SK-MEL-5 (cell line): Measurements from ENCODE around the gene INSRR. TPM values are rescaled to one million over a fixed set of nuclear protein-coding genes. Genes with fewer than 3 reads are reported as not detected.

ENCODE experiments used
- DNase-seq: peaks from one replicate; pipeline ENCODE4 v3.0.0-alpha.2; 2016; ENCODE audit warnings: low read depth, low spot score
- in situ Hi-C: cut with HindIII; loops from 2 replicates; pipeline ENCODE4 v1.10.0; 2016; ENCODE audit warnings: low sequenced_read_pairs, high pct_unique_total_duplicates, low pct_unique_long_range_greater_than_20kb
- total RNA-seq: library from RNA; depleted of rRNA; stranded (reverse); fragments of >200 nt; shearing (Covaris generic); gene quantifications from 2 replicates; pipeline ENCODE4 v1.2.3, GENCODE V29; 2014

The INSRR gene
- total RNA-seq, 1 experiment from 2014 or later: not detected

DNA sequence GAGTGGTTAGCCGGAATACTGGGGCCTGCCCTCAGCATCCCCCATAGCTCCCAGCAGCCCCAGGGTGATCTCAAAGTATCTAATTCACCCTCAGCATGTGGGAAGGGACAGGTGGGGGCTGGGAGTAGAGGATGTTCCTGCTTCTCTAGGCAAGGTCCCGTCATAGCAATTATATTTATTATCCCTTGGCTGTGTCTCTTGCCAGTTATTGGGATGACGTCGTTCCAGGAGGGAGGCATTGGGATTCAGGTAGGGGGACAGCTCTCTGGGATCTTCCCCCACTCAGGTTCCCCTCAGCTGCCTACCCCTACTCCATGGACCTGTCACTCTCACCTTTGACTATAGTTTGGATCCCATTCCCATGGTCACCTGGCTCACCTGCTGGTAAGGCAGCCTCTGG lies 22.7 kb upstream of the INSRR start:
- DNase-seq: no peak
- in situ Hi-C loops: no loop called here

DNA sequence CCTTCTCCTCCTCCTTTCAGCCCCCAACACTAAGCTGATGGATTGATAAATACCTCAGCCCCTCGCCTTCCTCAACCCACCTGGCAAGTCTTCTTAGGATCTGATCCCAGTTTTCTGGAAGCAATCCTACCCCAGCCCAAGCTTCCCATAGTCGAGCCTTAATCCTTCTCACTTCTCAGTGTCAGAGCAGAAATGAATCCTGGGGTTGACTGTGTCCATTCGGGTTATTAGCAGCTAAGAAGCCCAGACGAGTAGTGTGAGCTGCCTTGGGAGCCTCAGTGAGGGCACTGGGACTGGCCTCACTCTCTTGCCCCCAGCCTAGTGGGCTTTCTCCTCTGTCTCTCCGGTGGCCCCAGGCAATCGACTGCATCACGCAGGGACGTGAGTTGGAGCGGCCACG lies 22.2 kb upstream of the INSRR start:
- in situ Hi-C loops: no loop called here
- no peak for DNase-seq

DNA sequence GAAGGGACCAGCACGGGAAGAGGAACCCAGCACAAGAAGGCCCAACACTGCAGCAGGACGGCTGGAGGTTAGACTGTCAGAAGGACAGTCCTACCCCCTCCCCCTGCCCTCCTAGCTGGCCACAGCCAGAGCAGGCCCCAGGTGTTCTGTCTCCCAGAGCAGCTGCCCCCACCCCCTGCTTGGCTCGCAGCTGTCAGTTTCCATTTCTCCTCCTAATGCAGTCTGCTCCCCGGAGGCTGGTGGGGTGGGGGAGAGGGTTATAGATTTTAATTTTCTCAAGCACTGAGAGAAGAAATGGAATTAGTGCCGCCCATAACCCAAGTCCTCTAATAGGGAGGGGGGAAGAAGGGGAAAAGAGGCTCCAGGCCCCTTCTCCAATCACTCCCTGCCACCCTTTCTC lies 21.6 kb upstream of the INSRR start:
- no peak for DNase-seq
- in situ Hi-C loops: no loop called here

DNA sequence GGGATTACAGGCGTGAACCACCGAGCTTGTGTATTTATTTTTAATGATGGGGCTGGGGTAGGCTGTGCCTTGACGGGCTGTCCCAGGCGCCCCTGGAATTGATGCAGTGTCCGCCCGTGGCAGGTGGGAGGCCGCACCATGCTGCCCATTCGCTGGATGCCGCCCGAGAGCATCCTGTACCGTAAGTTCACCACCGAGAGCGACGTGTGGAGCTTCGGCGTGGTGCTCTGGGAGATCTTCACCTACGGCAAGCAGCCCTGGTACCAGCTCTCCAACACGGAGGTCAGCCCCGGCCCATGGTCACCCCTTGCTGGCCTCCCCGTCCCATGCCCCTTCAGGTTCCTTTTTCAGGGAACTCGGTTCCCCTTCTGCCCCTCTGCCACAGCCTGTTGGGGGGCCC lies 21.0 kb upstream of the INSRR start:
- DNase-seq: no peak
- in situ Hi-C loops: no loop called here

GRCh38 chr1:156877433-156878170 lies 18.7 kb upstream of the INSRR start:
- no peak for DNase-seq
- in situ Hi-C loops: no loop called here

DNA sequence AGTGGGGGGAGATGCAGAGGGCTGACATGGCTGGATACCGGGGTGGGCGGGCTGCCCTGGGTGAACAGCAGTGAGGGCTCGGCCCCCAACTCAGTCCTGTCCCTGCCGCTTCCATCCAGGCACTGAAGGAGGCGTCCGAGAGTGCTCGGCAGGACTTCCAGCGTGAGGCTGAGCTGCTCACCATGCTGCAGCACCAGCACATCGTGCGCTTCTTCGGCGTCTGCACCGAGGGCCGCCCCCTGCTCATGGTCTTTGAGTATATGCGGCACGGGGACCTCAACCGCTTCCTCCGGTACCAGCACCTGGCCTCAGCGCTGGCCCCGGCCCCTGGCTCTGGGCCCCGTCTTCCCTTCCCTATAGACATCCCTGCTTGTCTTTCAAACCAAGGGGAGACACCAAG lies 17.4 kb upstream of the INSRR start:
- no peak for DNase-seq
- in situ Hi-C loops: no loop called here

- no peak for DNase-seq
- in situ Hi-C loops: no loop called here
Observed at GRCh38 chr1:156875341-156875615, 16.4 kb upstream of the INSRR start.

DNA sequence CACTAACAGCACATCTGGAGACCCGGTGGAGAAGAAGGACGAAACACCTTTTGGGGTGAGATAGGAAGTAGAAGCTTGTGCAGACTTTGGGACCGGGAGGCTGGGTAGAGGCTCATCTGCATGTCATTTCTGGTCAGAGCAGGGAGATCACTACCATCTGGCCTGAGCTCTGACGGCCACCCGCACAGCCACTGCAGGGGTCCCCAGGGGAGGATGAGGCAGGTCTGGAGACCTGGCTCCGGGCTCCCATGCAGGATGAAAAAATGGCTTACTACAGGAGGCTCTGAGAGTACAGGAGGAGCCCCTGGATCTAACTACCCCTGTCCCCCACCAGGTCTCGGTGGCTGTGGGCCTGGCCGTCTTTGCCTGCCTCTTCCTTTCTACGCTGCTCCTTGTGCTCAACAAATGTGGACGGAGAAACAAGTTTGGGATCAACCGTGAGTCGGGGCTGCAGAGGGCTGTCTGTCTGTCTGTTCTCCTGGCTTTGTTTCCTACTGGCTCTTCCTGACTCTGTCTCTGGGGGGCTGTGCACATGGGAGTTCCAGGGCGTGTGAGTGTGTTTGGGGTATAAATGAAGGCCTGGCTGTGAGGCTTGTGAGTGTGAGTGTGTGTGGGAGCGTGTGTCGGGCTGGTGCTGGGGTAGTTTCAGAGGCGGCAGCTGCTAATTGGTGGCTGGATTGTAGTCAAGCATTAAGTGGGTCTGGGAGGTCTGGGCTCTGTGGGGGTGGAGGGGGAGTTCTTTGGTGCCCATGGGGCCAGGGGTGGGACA lies 15.8 kb upstream of the INSRR start:
- no peak for DNase-seq
- in situ Hi-C loops: no loop called here

DNA sequence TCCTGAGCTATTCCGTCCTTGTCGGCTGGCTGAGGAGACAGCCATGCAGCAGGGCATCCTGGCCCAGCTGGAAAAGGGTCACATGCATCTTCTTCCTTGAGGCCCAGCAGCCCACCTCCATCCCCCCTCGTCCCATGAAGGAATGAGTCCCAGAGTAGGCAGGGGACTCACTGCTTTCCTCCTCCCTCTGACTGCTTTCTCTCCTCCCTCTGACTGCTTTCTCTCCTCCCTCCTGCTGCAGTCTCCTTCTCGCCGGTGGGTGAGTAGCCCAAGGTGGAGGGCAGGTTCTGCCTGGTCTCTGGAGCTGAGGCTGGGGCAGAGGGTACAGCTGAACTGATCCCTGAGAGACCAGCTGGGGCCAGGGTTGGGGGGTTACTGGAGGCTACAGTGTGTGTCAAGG lies 15.2 kb upstream of the INSRR start:
- DNase-seq: no peak
- in situ Hi-C loops: no loop called here

DNA sequence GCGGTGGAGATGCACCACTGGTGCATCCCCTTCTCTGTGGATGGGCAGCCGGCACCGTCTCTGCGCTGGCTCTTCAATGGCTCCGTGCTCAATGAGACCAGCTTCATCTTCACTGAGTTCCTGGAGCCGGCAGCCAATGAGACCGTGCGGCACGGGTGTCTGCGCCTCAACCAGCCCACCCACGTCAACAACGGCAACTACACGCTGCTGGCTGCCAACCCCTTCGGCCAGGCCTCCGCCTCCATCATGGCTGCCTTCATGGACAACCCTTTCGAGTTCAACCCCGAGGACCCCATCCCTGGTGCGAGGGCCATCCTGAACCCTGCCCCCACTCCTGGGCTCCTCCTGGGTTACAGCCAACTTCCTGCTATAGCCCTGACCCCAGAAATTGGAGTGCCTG lies 14.7 kb upstream of the INSRR start:
- in situ Hi-C loops: no loop called here
- no peak for DNase-seq

- no peak for DNase-seq
- in situ Hi-C loops: no loop called here
Observed at GRCh38 chr1:156869455-156869854, 10.5 kb upstream of the INSRR start.

DNA sequence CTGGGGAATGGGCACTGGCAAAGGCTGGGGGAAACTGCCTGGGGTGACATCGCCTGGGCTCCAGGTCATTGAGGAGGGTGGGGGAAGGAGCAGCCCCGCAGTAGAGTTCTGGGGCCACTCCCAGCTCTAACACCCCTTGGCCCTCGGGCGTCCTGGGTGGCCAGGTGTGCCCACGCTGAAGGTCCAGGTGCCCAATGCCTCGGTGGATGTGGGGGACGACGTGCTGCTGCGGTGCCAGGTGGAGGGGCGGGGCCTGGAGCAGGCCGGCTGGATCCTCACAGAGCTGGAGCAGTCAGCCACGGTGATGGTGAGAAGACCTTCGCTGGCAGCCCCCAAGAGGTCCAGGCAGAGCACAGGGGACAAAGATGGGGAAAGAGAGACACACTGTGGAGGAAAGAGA lies 9.4 kb upstream of the INSRR start:
- in situ Hi-C loops: no loop called here
- no peak for DNase-seq

GRCh38 chr1:156866249-156866909 lies 7.5 kb upstream of the INSRR start:
- in situ Hi-C loops: no loop called here
- DNase-seq: no peak

DNA sequence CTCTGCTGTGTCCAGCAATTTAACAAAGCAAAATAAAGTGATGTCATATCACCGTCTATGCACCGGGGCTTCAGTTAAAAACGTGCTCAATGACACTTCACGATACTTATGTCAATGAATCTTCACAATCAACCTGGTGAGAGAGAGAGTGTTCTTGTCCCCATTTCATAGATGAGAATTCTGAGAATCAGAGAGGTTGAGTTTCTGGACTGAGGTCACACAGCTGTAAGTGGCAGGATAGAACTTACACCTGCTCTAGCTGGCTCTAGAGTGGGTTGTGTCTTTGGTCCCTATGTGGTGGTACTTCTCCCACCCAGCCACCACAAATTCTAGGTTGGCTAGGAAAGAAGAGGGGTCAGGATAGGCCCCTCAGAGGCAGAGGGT lies 6.9 kb upstream of the INSRR start:
- in situ Hi-C loops: no loop called here
- no peak for DNase-seq

DNA sequence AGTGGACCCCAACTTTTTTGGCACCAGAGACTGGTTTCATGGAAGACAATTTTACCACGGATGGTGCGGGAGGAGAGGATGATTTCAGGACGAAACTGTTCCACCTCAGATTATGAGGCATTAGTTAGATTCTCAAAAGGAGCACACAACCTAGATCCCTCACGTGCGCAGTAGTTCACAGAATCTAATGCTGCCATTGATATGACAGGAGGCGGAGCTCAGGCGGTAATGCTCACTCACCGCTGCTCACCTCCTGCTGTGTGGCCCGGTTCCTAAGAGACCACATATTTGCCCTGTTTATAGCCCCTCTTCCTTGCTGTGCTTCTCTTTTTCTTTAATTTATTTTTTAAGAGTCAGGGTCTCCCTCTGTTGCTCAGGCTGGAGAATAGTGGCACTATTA lies 6.3 kb upstream of the INSRR start:
- no peak for DNase-seq
- in situ Hi-C loops: no loop called here

DNA sequence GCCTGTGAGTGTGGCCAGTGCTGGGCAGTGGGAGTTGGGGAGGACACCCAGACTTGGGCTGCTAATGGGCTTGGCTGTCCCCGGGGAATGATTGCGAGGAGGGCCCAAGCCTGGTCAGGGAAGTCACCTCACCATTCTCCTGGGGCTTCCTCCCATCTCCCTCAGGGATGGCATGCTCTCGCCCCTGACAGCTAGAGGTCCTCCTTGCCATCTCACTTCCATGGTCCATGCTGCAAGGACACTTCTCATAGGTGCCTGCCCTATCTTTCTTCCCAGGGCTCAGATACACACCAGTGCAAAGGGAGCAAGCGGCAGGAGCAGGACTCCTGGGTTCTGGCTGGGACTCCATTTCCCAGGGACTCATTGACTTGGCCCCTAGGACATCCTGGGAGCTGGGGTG lies 5.9 kb upstream of the INSRR start:
- in situ Hi-C loops: no loop called here

GRCh38 chr1:156863631-156864030 lies 4.7 kb upstream of the INSRR start:
- DNase-seq: no peak
- in situ Hi-C loops: no loop called here

More for the DNA sequence above, 5.9 kb upstream of the INSRR start:
- DNase-seq: no peak

DNA sequence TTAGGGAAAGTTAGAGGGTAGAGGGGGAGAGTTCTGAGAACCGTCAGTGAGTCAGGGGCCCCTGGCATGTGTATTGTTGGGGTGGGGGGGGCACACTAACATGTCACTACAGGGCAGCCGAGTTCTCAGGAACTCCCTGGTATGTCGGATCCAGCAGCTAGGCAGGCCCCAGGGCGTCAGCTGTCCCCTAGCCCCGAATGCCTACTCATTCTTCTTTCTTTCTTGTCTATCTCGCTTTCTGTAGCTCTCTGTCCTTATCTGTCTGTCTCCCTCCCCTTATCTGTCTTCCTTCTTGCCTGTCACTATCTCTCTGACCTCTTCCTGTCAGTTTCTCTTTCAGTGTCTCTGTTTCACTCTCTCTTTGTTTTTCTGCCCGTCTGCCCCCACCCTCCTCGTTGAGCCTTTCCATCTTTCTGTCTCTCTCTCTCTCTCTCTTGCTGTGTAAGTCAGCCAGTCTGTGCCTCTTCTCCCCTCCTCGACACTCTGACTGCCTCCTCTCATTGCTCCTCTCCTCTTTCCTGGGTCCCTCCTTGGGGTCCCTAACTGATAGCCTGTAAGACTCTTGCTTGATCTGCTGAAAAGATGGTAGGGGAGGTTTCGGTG lies 4.2 kb upstream of the INSRR start:
- in situ Hi-C loops: no loop called here
- no peak for DNase-seq

GRCh38 chr1:156862584-156862983 lies 3.7 kb upstream of the INSRR start:
- DNase-seq: no peak

More at GRCh38 chr1:156862584-156862983, 3.7 kb upstream of the INSRR start:
- in situ Hi-C loops: no loop called here
